DOHH2 (cell line): ENCODE measurements around the gene SLC38A3.

Experiments used
- EZH2phosphoT487 ChIP-seq: fragments of 200-600 bp; sonication (generic); IDR thresholded peaks from 2 replicates; pipeline ENCODE4 v1.6.1; 2017; ENCODE audit warnings: borderline replicate concordance, mild to moderate bottlenecking, antibody characterized with exemption, low read length, moderate library complexity, mixed read lengths
- TF ChIP-seq, protein P1 (sequence below): fragments of 200-600 bp; sonication (generic); IDR thresholded peaks from one replicate; pipeline ENCODE4 v1.5.1; 2014; ENCODE audit warnings: antibody characterized with exemption, mild to moderate bottlenecking, low read depth, low read length; ENCODE audit not compliant: poor library complexity, severe bottlenecking

DNA sequence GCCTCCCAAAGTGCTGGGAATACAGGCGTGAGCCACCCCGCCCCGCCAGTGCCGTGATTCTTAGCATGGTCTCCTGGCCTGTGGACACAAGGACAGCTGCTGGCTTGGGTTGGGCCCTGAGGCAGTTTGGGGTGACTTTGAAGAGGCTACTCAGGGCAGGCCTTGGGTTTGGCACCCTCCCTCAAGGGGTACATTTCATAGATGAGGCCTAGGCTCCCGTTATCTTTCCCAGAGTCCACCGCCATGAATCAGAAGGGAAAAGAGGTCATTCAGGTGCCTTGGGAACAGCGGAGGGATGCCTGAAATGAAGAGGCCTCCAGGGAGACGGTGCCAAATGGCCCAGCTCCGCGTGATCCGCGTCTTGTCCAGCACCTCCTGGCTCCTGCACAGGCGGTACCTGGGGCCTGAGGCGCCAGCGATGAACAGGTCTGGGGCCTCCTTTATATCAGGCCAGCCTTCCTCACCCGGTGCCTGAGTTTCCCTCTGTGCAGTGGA, 40.2 kb downstream of the SLC38A3 start:
- TF ChIP-seq, protein P1, sequence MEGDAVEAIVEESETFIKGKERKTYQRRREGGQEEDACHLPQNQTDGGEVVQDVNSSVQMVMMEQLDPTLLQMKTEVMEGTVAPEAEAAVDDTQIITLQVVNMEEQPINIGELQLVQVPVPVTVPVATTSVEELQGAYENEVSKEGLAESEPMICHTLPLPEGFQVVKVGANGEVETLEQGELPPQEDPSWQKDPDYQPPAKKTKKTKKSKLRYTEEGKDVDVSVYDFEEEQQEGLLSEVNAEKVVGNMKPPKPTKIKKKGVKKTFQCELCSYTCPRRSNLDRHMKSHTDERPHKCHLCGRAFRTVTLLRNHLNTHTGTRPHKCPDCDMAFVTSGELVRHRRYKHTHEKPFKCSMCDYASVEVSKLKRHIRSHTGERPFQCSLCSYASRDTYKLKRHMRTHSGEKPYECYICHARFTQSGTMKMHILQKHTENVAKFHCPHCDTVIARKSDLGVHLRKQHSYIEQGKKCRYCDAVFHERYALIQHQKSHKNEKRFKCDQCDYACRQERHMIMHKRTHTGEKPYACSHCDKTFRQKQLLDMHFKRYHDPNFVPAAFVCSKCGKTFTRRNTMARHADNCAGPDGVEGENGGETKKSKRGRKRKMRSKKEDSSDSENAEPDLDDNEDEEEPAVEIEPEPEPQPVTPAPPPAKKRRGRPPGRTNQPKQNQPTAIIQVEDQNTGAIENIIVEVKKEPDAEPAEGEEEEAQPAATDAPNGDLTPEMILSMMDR = no peak
- no peak for TF ChIP-seq EZH2phosphoT487
